Hepatocyte (in vitro differentiated cells): ENCODE results near the gene TBC1D7. TPM values are rescaled to one million over a fixed set of nuclear protein-coding genes. Genes with fewer than 3 reads are reported as not detected.

Experiments used
- DNase-seq: peaks from one replicate; pipeline ENCODE4 v3.0.0-alpha.2; 2016; ENCODE audit warnings: low spot score
- H2AFZ ChIP-seq: fragments of 200-600 bp; sonication (generic); 2 replicates; pipeline ENCODE4 v1.6.0; 2016; ENCODE audit warnings: antibody characterized with exemption, mild to moderate bottlenecking
- H3K27ac ChIP-seq: fragments of 200-600 bp; sonication (generic); 2 replicates; pipeline ENCODE4 v1.5.1; 2016; ENCODE audit warnings: mild to moderate bottlenecking
- H3K27me3 ChIP-seq: fragments of 200-600 bp; sonication (generic); 2 replicates; pipeline ENCODE4 v1.6.1; 2016
- H3K36me3 ChIP-seq: fragments of 200-600 bp; sonication (generic); replicated peaks from 2 replicates; pipeline ENCODE4 v1.5.1; 2016; ENCODE audit warnings: low read depth; ENCODE audit not compliant: insufficient read depth
- H3K4me1 ChIP-seq: fragments of 200-600 bp; sonication (generic); 2 replicates; pipeline ENCODE4 v1.5.1; 2016; ENCODE audit warnings: mild to moderate bottlenecking, moderate library complexity; ENCODE audit not compliant: insufficient read depth
- H3K4me2 ChIP-seq: fragments of 200-600 bp; sonication (generic); 2 replicates; pipeline ENCODE4 v1.6.0; 2016
- H3K4me3 ChIP-seq: fragments of 200-600 bp; sonication (generic); 2 replicates; pipeline ENCODE4 v1.5.1; 2016; ENCODE audit warnings: mild to moderate bottlenecking
- H3K79me2 ChIP-seq: fragments of 200-600 bp; sonication (generic); 2 replicates; pipeline ENCODE4 v1.6.0; 2017; ENCODE audit warnings: mild to moderate bottlenecking
- H3K9me2 ChIP-seq: fragments of 200-600 bp; sonication (generic); replicated peaks from 2 replicates; pipeline ENCODE4 v1.6.0; 2017; ENCODE audit warnings: mild to moderate bottlenecking; ENCODE audit not compliant: insufficient read depth
- H3K9me3 ChIP-seq: fragments of 200-600 bp; sonication (generic); 2 replicates; pipeline ENCODE4 v1.5.1; 2016; ENCODE audit warnings: low read depth, mild to moderate bottlenecking
- H4K20me1 ChIP-seq: fragments of 200-600 bp; sonication (generic); 2 replicates; pipeline ENCODE4 v1.6.0; 2016; ENCODE audit warnings: mild to moderate bottlenecking; ENCODE audit not compliant: insufficient read depth, poor library complexity, severe bottlenecking
- EZH2 ChIP-seq: fragments of 200-600 bp; sonication (generic); IDR thresholded peaks from 2 replicates; pipeline ENCODE4 v1.6.1; 2016; ENCODE audit warnings: antibody characterized with exemption, mild to moderate bottlenecking, borderline replicate concordance
- EZH2phosphoT487 ChIP-seq: fragments of 200-600 bp; sonication (generic); IDR thresholded peaks from one replicate; pipeline ENCODE4 v1.6.1; 2018; ENCODE audit warnings: antibody characterized with exemption, mild to moderate bottlenecking, low read depth, moderate library complexity; ENCODE audit not compliant: unreplicated experiment, severe bottlenecking
- WGBS: methylation state at CpG from one replicate; pipeline ENCODE4 v1.1.6; 2016; ENCODE audit warnings: low lambda C conversion rate; ENCODE audit errors: missing lambda C conversion rate; 5-methylcytosine and 5-hydroxymethylcytosine counted together
- polyA plus RNA-seq: library from polyadenylated mRNA; unstranded; fragments of >200 nt; fragmentation: Nextera tagmentation; extraction: Ambion mirVana; gene quantifications from 2 replicates; pipeline ENCODE4 v1.2.1, GENCODE V29; 2016
- total RNA-seq: library from RNA; depleted of rRNA; stranded (reverse); fragments of >200 nt; gene quantifications from 2 replicates; pipeline ENCODE4 v1.2.3, GENCODE V29; 2014
- TF ChIP-seq, protein P1 (sequence below): fragments of 200-600 bp; sonication (generic); IDR thresholded peaks from 2 replicates; pipeline ENCODE4 v1.5.1; 2016; ENCODE audit warnings: antibody characterized with exemption, mild to moderate bottlenecking; ENCODE audit not compliant: poor library complexity

The TBC1D7 gene
- total and polyA plus RNA-seq, 2 experiments from 2014 or later, result 15.5 to 28.3 TPM

DNA sequence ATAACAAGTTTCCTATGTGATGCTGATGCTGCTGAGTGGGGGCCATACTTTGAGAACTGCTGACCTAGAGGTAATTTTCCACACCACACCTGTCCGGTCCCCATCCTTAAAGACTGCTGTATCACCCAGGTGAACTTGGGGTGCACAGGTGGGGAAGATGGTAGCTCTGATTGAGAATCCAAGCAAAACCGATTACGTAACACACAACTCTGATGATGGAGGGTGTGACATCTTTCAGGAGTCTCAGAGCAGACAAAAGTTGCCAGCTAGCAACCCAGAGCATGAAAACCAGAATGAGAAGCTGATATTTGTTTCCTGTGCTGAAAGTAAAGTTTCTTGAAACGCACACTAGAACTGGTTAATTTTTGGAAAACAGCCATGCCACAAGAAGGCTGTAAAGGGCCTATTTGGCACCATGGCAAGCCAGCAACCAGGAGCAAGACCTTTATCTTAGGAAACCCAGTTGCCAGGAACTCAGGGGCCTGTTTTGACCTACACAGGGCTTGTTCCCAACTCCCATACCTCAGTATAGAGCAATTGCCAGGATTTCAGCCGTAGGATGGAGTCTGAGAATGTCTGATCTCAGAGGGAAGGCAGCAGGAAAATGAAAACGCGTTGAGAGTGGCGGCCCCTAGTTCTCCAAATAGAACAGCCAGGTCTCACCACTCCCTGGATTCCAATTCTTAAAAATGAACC is 21.6 kb upstream of the TBC1D7 start:
- no peak overlapping the region for H3K4me2 ChIP-seq
- no peak for DNase-seq
- TF ChIP-seq EZH2, result no peak
- TF ChIP-seq, protein P1, sequence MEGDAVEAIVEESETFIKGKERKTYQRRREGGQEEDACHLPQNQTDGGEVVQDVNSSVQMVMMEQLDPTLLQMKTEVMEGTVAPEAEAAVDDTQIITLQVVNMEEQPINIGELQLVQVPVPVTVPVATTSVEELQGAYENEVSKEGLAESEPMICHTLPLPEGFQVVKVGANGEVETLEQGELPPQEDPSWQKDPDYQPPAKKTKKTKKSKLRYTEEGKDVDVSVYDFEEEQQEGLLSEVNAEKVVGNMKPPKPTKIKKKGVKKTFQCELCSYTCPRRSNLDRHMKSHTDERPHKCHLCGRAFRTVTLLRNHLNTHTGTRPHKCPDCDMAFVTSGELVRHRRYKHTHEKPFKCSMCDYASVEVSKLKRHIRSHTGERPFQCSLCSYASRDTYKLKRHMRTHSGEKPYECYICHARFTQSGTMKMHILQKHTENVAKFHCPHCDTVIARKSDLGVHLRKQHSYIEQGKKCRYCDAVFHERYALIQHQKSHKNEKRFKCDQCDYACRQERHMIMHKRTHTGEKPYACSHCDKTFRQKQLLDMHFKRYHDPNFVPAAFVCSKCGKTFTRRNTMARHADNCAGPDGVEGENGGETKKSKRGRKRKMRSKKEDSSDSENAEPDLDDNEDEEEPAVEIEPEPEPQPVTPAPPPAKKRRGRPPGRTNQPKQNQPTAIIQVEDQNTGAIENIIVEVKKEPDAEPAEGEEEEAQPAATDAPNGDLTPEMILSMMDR, result no peak
- no peak for TF ChIP-seq EZH2phosphoT487
- no peaks in the 10 kb centered on the region for H3K9me3 ChIP-seq
- H3K36me3 ChIP-seq, result no peaks in the 10 kb centered on the region
- no peaks in the 10 kb centered on the region for H3K27me3 ChIP-seq
- no peak overlapping the region for H3K4me3 ChIP-seq
- H3K27ac ChIP-seq, result no peak overlapping the region
- no peaks in the 10 kb centered on the region for H3K9me2 ChIP-seq
- 94% methylated on average over 8 of the region's 8 CpGs for WGBS
- H3K79me2 ChIP-seq, result no peaks in the 10 kb centered on the region
- H4K20me1 ChIP-seq, result no peaks in the 10 kb centered on the region
- peaks cover 6% of the 10 kb centered on the region for H3K4me1 ChIP-seq
- no peak overlapping the region for H2AFZ ChIP-seq

DNA sequence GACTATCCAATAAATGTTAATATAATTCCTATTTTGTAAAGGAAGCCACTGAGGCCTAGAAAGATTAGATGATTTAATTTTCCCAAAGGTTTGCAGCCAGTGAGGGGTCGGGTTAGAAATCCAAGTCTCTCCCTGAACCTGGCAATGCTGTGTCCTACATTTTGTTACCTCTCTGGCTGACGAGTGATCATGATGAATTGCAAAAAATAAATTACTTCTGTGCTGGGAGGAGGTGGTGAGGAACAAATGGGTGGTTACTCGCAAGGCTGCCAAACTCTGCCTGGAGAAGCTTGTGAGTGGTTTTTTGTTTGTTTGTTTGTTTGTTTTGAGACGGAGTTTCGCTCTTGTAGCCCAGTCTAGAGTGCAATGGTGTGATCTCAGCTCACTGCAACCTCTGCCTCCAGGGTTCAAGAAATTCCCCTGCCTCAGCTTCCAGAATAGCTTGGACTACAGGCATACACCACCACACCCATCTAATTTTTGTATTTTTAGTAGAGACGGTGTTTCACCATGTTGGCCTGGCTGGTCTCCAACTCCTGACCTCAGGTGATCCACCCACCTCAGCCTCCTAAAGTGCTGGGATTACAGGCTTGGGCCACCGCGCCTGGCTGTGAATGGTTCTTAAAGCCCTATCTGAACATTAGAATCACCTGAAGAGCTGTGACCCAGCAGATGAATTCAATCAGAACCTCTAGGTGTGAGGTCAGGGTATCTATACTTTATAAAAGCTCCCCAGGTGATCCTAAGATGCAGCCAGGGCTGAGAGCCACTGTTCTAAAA is 20.2 kb upstream of the TBC1D7 start:
- Histone ChIP-seq H3K4me3 (no peak overlapping the region), H3K27me3 (no peaks in the 10 kb centered on the region), H3K9me3 (no peaks in the 10 kb centered on the region), H3K79me2 (no peaks in the 10 kb centered on the region), H3K9me2 (no peaks in the 10 kb centered on the region), H3K27ac (no peak overlapping the region), H3K4me2 (no peak overlapping the region), H3K4me1 (no peaks in the 10 kb centered on the region), H2AFZ (no peak overlapping the region), H3K36me3 (no peaks in the 10 kb centered on the region), H4K20me1 (no peaks in the 10 kb centered on the region)
- 91% methylated on average over 8 of the region's 8 CpGs for WGBS
- TF ChIP-seq EZH2phosphoT487, result no peak
- no peak for TF ChIP-seq EZH2
- TF ChIP-seq, protein P1, result no peak
- DNase-seq, result no peak

DNA sequence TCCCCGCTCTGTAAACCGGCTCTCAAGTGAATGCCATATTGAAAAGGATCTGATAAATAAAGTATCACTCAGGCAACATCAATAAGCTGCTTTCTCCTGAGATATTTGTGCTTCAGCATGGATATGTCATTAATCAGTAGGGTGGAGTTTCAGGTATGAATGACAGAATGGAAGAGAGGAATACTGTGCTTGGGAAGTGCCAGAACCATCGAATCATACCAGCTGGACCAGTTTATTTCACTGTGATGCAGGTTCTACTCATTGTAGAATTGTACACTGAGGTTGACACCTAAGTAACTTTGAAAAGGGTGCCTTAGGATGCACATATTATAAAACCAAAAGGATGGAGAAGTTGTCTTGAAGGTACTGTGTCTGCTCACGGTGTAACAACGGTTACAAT is 17.9 kb upstream of the TBC1D7 start:
- H3K79me2 ChIP-seq, result no peaks in the 10 kb centered on the region
- WGBS, result 84% methylated on average over 5 of the region's 5 CpGs
- H3K27me3 ChIP-seq, result no peaks in the 10 kb centered on the region
- no peak overlapping the region for H3K27ac ChIP-seq
- H3K4me2 ChIP-seq, result no peak overlapping the region
- H3K9me3 ChIP-seq, result no peaks in the 10 kb centered on the region
- H2AFZ ChIP-seq, result no peak overlapping the region
- no peaks in the 10 kb centered on the region for H4K20me1 ChIP-seq
- H3K4me1 ChIP-seq, result no peaks in the 10 kb centered on the region
- TF ChIP-seq EZH2phosphoT487, result no peak
- no peak for DNase-seq
- no peaks in the 10 kb centered on the region for H3K36me3 ChIP-seq
- H3K4me3 ChIP-seq, result no peak overlapping the region
- H3K9me2 ChIP-seq, result no peaks in the 10 kb centered on the region

DNA sequence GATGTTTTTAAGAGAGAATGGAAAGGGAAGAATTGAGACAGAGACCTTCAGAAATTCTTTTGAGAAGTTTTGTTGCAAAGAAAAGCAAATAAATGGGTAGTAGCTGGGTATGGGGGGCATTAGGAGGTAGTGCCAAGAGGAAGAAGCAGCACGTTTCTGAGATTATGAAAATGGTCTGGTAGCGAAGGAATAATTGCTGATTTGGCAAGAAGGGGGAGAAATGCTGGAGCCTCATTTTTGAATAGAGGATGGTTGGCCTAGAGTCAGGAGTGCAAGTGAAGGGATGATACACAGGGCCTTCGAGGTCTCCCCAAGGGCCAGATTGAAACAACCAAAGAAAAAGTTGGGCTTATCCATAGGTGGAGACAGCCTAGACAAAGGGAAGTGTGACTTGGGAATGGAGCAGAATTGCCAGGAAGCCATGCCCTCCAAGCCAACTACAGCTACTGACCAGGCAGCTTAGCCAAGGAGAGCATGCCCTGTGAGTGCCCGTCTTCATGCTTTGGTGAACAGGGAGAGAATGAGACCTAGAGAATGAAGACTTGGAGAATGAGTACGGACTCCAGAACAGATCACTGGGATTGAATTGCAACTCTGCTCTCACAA is 14.2 kb upstream of the TBC1D7 start:
- Histone ChIP-seq H3K9me3 (no peaks in the 10 kb centered on the region), H3K4me2 (no peak overlapping the region), H3K4me1 (no peaks in the 10 kb centered on the region), H3K36me3 (no peaks in the 10 kb centered on the region), H3K79me2 (no peaks in the 10 kb centered on the region), H3K9me2 (no peaks in the 10 kb centered on the region), H4K20me1 (no peaks in the 10 kb centered on the region), H3K27me3 (no peaks in the 10 kb centered on the region), H2AFZ (no peak overlapping the region), H3K4me3 (no peak overlapping the region), H3K27ac (no peak overlapping the region)
- no peak for DNase-seq
- WGBS, result 91% methylated on average over 5 of the region's 5 CpGs
- TF ChIP-seq EZH2phosphoT487, result no peak
- TF ChIP-seq EZH2, result no peak
- TF ChIP-seq, protein P1, result no peak
